HepG2 (cell line): ENCODE data around the gene PKP1. TPM values are rescaled to one million over a fixed set of nuclear protein-coding genes. Genes with fewer than 3 reads are reported as not detected.

ENCODE experiments used
- ATAC-seq: fragments of 200-7000 bp; cut with Tn5 transposase; 3 replicates; pipeline ENCODE4 v1.9.1; 2020; ENCODE audit warnings: mild to moderate bottlenecking, moderate library complexity
- BruUV-seq: library from RNA; stranded (reverse); fragments of 400-500 nt; replicated peaks from 2 replicates; lab custom pipeline; 2021; lab: Mats Ljungman, UMichigan
- CTCF ChIA-PET: fragments of 300-600 bp; formaldehyde crosslinking; extraction: SDS; loops from one replicate; lab custom pipeline; 2021; ENCODE audit warnings: low total read pairs, inconsistent platforms, low intra/inter-chr PET ratio; lab: Yijun Ruan, JAX
- POLR2A ChIA-PET: fragments of 350-600 bp; sonication (Branson Sonifier 250); formaldehyde crosslinking; loops from one replicate; lab custom pipeline; 2020; ENCODE audit warnings: antibody characterized with exemption, inconsistent platforms; lab: Yijun Ruan, JAX
- DNase-seq: peaks from one replicate; pipeline ENCODE4 v3.0.0-alpha.2; 2015; ENCODE audit warnings: low spot score
- FAIRE-seq: peaks from 3 replicates; lab custom pipeline; 2011; peaks lifted over from hg19 to GRCh38; lab: Jason Lieb, UNC
- H2AFZ ChIP-seq: one replicate; pipeline ENCODE4 v1.6.1; 2011; ENCODE audit warnings: low read length, inconsistent platforms
- H3K27ac ChIP-seq: fragments of 300-600 bp; 3 replicates; pipeline ENCODE4 v1.8.0; 2011; ENCODE audit warnings: mixed run types, mild to moderate bottlenecking, mixed read lengths, low read length, inconsistent platforms; ENCODE audit not compliant: insufficient read depth; ENCODE audit errors: extremely low read length
- H3K27me3 ChIP-seq, 2 experiments: fragments of 200-600 bp in 1 of 2; 2 replicates in 1 of 2; 3 replicates in 1 of 2; pipeline versions ENCODE4 v1.6.0 to v1.8.0; 2011; ENCODE audit warnings: low read length in 2 of 2, mild to moderate bottlenecking in 2 of 2, moderate library complexity in 2 of 2, inconsistent platforms in 1 of 2; ENCODE audit not compliant: insufficient read depth in 2 of 2, control insufficient read depth in 1 of 2
- H3K36me3 ChIP-seq, 2 experiments: fragments of 200-600 bp in 1 of 2; replicated peaks in 1 of 2; 2 replicates in 1 of 2; 3 replicates in 1 of 2; pipeline versions ENCODE4 v1.5.1 to v1.8.0; 2011; ENCODE audit warnings: low read length in 2 of 2, inconsistent platforms in 1 of 2; ENCODE audit not compliant: insufficient read depth in 2 of 2, control insufficient read depth in 1 of 2
- H3K4me1 ChIP-seq: 2 replicates; pipeline ENCODE4 v1.5.1; 2012; ENCODE audit warnings: low read length, inconsistent platforms; ENCODE audit not compliant: insufficient read depth
- H3K4me2 ChIP-seq: 2 replicates; pipeline ENCODE4 v1.6.0; 2011; ENCODE audit warnings: low read depth, low read length, inconsistent platforms
- H3K4me3 ChIP-seq, 3 experiments: fragments of 200-600 bp in 1 of 3; sonication (generic), shearing (Covaris generic) in 1 of 3; replicated peaks in 1 of 3; 2 replicates each; pipeline ENCODE4 v1.5.1; 2011 to 2016; ENCODE audit warnings: low read length in 3 of 3, inconsistent platforms in 2 of 3, low read depth in 2 of 3, mild to moderate bottlenecking in 2 of 3, control low read depth in 1 of 3, mixed read lengths in 1 of 3; ENCODE audit not compliant: insufficient read depth in 1 of 3
- H3K79me2 ChIP-seq: one replicate; pipeline ENCODE4 v1.6.1; 2011; ENCODE audit warnings: low read length, inconsistent platforms; ENCODE audit not compliant: insufficient read depth
- H3K9ac ChIP-seq: 2 replicates; pipeline ENCODE4 v1.6.0; 2011; ENCODE audit warnings: mild to moderate bottlenecking, low read depth, low read length, inconsistent platforms; ENCODE audit not compliant: insufficient read depth
- H3K9me3 ChIP-seq: 2 replicates; pipeline ENCODE4 v1.5.1; 2012; ENCODE audit warnings: mild to moderate bottlenecking, low read length
- H4K20me1 ChIP-seq: 2 replicates; pipeline ENCODE4 v1.6.0; 2011; ENCODE audit warnings: inconsistent platforms, mild to moderate bottlenecking, low read length, moderate library complexity; ENCODE audit not compliant: insufficient read depth
- BCLAF1 ChIP-seq: fragments of 450-650 bp; IDR thresholded peaks from 2 replicates; pipeline ENCODE4 v1.6.1; 2017; ENCODE audit warnings: mild to moderate bottlenecking
- DRAP1 ChIP-seq: IDR thresholded peaks from 2 replicates; pipeline ENCODE4 v1.6.1; 2016; ENCODE audit warnings: missing genetic modification reagents, missing compliant biosample characterization
- GLI4 ChIP-seq: sonication (generic); formaldehyde crosslinking; IDR thresholded peaks from 2 replicates; pipeline ENCODE4 v1.5.1; 2020; ENCODE audit warnings: missing genetic modification reagents, mild to moderate bottlenecking, moderate library complexity, borderline replicate concordance
- HNRNPL ChIP-seq: fragments of 200-400 bp; formaldehyde crosslinking; IDR thresholded peaks from 2 replicates; pipeline ENCODE4 v1.6.1; 2017; ENCODE audit warnings: mild to moderate bottlenecking, low read depth, low read length
- IKZF4 ChIP-seq: sonication (generic); formaldehyde crosslinking; IDR thresholded peaks from 2 replicates; pipeline ENCODE4 v1.5.1; 2020; ENCODE audit warnings: borderline replicate concordance, mild to moderate bottlenecking, low read depth, missing genetic modification reagents; ENCODE audit errors: not compliant biosample characterization
- JUN ChIP-seq: sonication (generic); formaldehyde crosslinking; IDR thresholded peaks from 2 replicates; pipeline ENCODE4 v1.4.0; 2020; ENCODE audit warnings: mild to moderate bottlenecking, missing genetic modification reagents
- KLF12 ChIP-seq: sonication (generic); formaldehyde crosslinking; IDR thresholded peaks from 2 replicates; pipeline ENCODE4 v1.4.0; 2020; ENCODE audit warnings: missing genetic modification reagents, borderline replicate concordance
- MAFF ChIP-seq: IDR thresholded peaks from 2 replicates; pipeline ENCODE4 v1.6.1; 2011; ENCODE audit warnings: low read depth, low read length, improper control_type of control experiment
- MED13 ChIP-seq: sonication (generic); formaldehyde crosslinking; IDR thresholded peaks from 2 replicates; pipeline ENCODE4 v1.5.0; 2020; ENCODE audit warnings: missing genetic modification reagents
- MXD4 ChIP-seq: IDR thresholded peaks from 2 replicates; pipeline ENCODE4 v1.6.1; 2016; ENCODE audit warnings: mild to moderate bottlenecking, missing biosample characterization, missing genetic modification reagents
- POGK ChIP-seq: sonication (generic); formaldehyde crosslinking; conservative IDR thresholded peaks from 2 replicates; pipeline ENCODE4 v1.8.0; 2022; ENCODE audit warnings: mild to moderate bottlenecking, moderate library complexity, missing genetic modification reagents
- SRSF4 ChIP-seq: fragments of 200-400 bp; formaldehyde crosslinking; IDR thresholded peaks from one replicate; pipeline ENCODE4 v1.6.1; 2018; ENCODE audit warnings: mild to moderate bottlenecking, low read depth, low read length, moderate library complexity; ENCODE audit not compliant: poor library complexity, severe bottlenecking
- TAF1 ChIP-seq: sonication (generic); formaldehyde crosslinking; IDR thresholded peaks from 2 replicates; pipeline ENCODE4 v1.4.0; 2020; ENCODE audit warnings: missing genetic modification reagents
- ZNF556 ChIP-seq: sonication (generic); formaldehyde crosslinking; IDR thresholded peaks from 2 replicates; pipeline ENCODE4 v1.4.0; 2020; ENCODE audit warnings: mild to moderate bottlenecking, missing genetic modification reagents, borderline replicate concordance
- ZNF710 ChIP-seq: sonication (generic); formaldehyde crosslinking; IDR thresholded peaks from 2 replicates; pipeline ENCODE4 v1.5.0; 2020; ENCODE audit warnings: mild to moderate bottlenecking, missing genetic modification reagents, borderline replicate concordance
- ZNF761 ChIP-seq: sonication (generic); formaldehyde crosslinking; conservative IDR thresholded peaks from 2 replicates; pipeline ENCODE4 v1.4.0; 2020; ENCODE audit warnings: mild to moderate bottlenecking, missing genetic modification reagents
- ZNF792 ChIP-seq: IDR thresholded peaks from 2 replicates; pipeline ENCODE4 v1.6.1; 2016
- WGBS: methylation state at CpG from one replicate; pipeline ENCODE4 v1.1.6; 2017; ENCODE audit warnings: low lambda C conversion rate; 5-methylcytosine and 5-hydroxymethylcytosine counted together
- in situ Hi-C: cut with HindIII; loops from 2 replicates; pipeline ENCODE4 v1.10.0; 2017; ENCODE audit warnings: low pct_unique_long_range_greater_than_20kb; ENCODE audit not compliant: extremely low pct_ligation_motif_present
- intact Hi-C: fragments of 100-400 bp; cut with micrococcal nuclease; formaldehyde crosslinking; loops from one replicate; pipeline ENCODE4 v1.10.0; 2022; ENCODE audit not compliant: unreplicated experiment
- polyA plus RNA-seq, 8 experiments: library from polyadenylated mRNA; depleted of rRNA in 3 of 8; stranded (reverse) in 7 of 8; unstranded in 1 of 8; fragments of >200 nt; fragmentation: Illumina TruSeq in 4 of 8; extraction: Trizol in 4 of 8; gene quantifications; 2 replicates each; pipeline versions ENCODE4 v1.2.1 to v1.2.3, GENCODE V29; 2011 to 2016; ENCODE audit warnings: low read depth in 4 of 8, missing spikeins in 1 of 8, mixed read lengths in 1 of 8; ENCODE audit not compliant: insufficient read depth in 1 of 8
- total RNA-seq, 5 experiments: library from RNA; depleted of rRNA; stranded (reverse); fragments of >200 nt; fragmentation: Illumina TruSeq; extraction: Trizol; gene quantifications; 2 replicates each; pipeline ENCODE4 v1.2.3, GENCODE V29; 2016; ENCODE audit warnings: low read depth in 1 of 5
- TF ChIP-seq, protein P1 (sequence below): sonication (generic); formaldehyde crosslinking; IDR thresholded peaks from 2 replicates; pipeline ENCODE4 v1.4.0; 2020; ENCODE audit warnings: missing genetic modification reagents; ENCODE audit errors: not compliant biosample characterization

PKP1 gene
- total and polyA plus RNA-seq, 2 of the 13 experiments (the other 11 are each of a cell fraction or from before 2014, with no cell fraction given), result not detected

DNA sequence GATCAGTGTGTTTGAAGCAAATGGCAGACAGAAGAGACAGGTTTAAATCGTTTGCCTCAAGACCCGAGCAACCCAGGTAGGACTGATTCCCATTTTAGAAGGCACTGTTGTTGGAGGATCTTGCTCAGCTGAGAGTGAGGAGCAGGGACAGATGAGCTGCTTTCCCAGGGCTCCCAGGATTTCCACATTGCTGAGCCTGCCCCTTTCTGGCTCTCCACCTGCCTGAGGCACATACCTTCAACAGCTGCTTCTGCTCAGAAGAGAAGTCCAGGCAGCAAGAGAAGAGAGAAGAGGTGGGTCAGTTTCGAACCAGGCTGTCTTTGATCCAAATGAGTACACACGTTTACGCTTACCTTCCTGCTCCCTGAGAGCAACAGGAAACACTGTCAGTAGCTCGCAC is 88.5 kb downstream of the PKP1 start:
- ChIA-PET POLR2A (no interaction called here), CTCF (no interaction called here)
- FAIRE-seq, result no peak
- H3K4me3 ChIP-seq, result no peak overlapping the region
- in situ Hi-C loops, result no loop called here
- 35% methylated on average over 5 of the region's 6 CpGs for whole genome bisulfite sequencing
- H3K36me3 ChIP-seq, result no peaks in the 10 kb centered on the region
- H3K4me1 ChIP-seq, result no peaks in the 10 kb centered on the region
- no peaks in the 10 kb centered on the region for H3K79me2 ChIP-seq
- H3K9ac ChIP-seq, result no peak overlapping the region
- no peak for ATAC-seq
- H4K20me1 ChIP-seq, result no peaks in the 10 kb centered on the region
- H3K4me2 ChIP-seq, result no peak overlapping the region
- no peaks in the 10 kb centered on the region for H3K9me3 ChIP-seq
- intact Hi-C loops, result no loop called here
- no peak overlapping the region for H2AFZ ChIP-seq
- TF ChIP-seq MXD4 (CRISPR knock-in tag), result no peak
- no peak for TF ChIP-seq IKZF4 (CRISPR knock-in tag)
- no peak for TF ChIP-seq DRAP1 (CRISPR knock-in tag)
- no peak for TF ChIP-seq MAFF
- TF ChIP-seq MED13 (CRISPR knock-in tag), result no peak
- no peak for TF ChIP-seq JUN (CRISPR knock-in tag)
- TF ChIP-seq, protein P1, sequence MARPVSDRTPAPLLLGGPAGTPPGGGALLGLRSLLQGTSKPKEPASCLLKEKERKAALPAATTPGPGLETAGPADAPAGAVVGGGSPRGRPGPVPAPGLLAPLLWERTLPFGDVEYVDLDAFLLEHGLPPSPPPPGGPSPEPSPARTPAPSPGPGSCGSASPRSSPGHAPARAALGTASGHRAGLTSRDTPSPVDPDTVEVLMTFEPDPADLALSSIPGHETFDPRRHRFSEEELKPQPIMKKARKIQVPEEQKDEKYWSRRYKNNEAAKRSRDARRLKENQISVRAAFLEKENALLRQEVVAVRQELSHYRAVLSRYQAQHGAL (CRISPR knock-in tag), result no peak
- TF ChIP-seq HNRNPL, result no peak
- no peak for TF ChIP-seq KLF12 (CRISPR knock-in tag)
- no peak for TF ChIP-seq SRSF4
- TF ChIP-seq ZNF710 (CRISPR knock-in tag), result no peak
- TF ChIP-seq POGK (CRISPR knock-in tag), result no peak
- TF ChIP-seq ZNF761 (CRISPR knock-in tag), result no peak
- no peak for TF ChIP-seq ZNF792
- no peak for TF ChIP-seq GLI4
- TF ChIP-seq TAF1 (CRISPR knock-in tag), result no peak
- no peak for TF ChIP-seq ZNF556 (CRISPR knock-in tag)
- no peak for TF ChIP-seq BCLAF1
- H3K27ac ChIP-seq, result no peak overlapping the region
- peaks cover 10 to 60% of the 10 kb centered on the region in 2 experiments for H3K27me3 ChIP-seq
- BruUV-seq, result no TSS peak
- DNase-seq, result no peak
